Islet precursor cell (in vitro differentiated cells): ENCODE measurements around the gene POLR1G.
"Not testable (repeated sequence)": the region's sequence is repeated elsewhere in the genome, so short reads cannot be mapped to it uniquely, and the experiment has no call there.

Experiments used
- DNase-seq: peaks from one replicate; pipeline ENCODE4 v3.0.0-alpha.2; 2018

POLR1G gene

GRCh38 chr19:45400192-45400591 lies 6.3 kb upstream of the POLR1G start:
- no peak for DNase-seq

- no peak for DNase-seq
Observed at GRCh38 chr19:45401815-45402214, 4.6 kb upstream of the POLR1G start.

GRCh38 chr19:45402298-45403061 lies 4.0 kb upstream of the POLR1G start:
- peak; percentile 93 for DNase-seq

- no peak for DNase-seq
Observed at GRCh38 chr19:45403272-45403671, 3.2 kb upstream of the POLR1G start.

GRCh38 chr19:45403781-45404556 lies 2.5 kb upstream of the POLR1G start:
- DNase-seq, result peak; percentile 92

- peak; percentile 98 for DNase-seq
Observed at GRCh38 chr19:45404557-45405434, 1.6 kb upstream of the POLR1G start, which contains the start of gene PPP1R13L. Gene PPP1R13L, minus strand, starts transcription at chr19:45405069. Its CDS starts 6,751 bp downstream, at chr19:45398318.

GRCh38 chr19:45405435-45406225 lies 814 bp upstream of the POLR1G start:
- DNase-seq, result peak; percentile 97

GRCh38 chr19:45407091-45407375 lies 589 bp downstream of the POLR1G start:
- no peak for DNase-seq

- DNase-seq, result not testable (repeated sequence)
Observed at GRCh38 chr19:45407585-45407984, 1.1 kb downstream of the POLR1G start.

GRCh38 chr19:45408121-45408520 lies 1.7 kb downstream of the POLR1G start:
- DNase-seq, result no peak

- no peak for DNase-seq
Observed at GRCh38 chr19:45408830-45409556, 2.5 kb downstream of the POLR1G start.

GRCh38 chr19:45409557-45409920 lies 3.1 kb downstream of the POLR1G start:
- no peak for DNase-seq

GRCh38 chr19:45410330-45410729 lies 3.9 kb downstream of the POLR1G start:
- DNase-seq, result not testable (repeated sequence)

GRCh38 chr19:45413497-45413896 lies 7.1 kb downstream of the POLR1G start:
- DNase-seq, result no peak

GRCh38 chr19:45414468-45414867 lies 8.0 kb downstream of the POLR1G start:
- DNase-seq, result no peak

- no peak for DNase-seq
Observed at GRCh38 chr19:45417151-45417550, 10.7 kb downstream of the POLR1G start.

GRCh38 chr19:45418802-45419201 lies 12.4 kb downstream of the POLR1G start:
- no peak for DNase-seq

- DNase-seq, result no peak
Observed at GRCh38 chr19:45419396-45419795, 13.0 kb downstream of the POLR1G start.

- DNase-seq, result no peak
Observed at GRCh38 chr19:45419895-45420294, 13.5 kb downstream of the POLR1G start.

- DNase-seq, result no peak
Observed at GRCh38 chr19:45420356-45420755, 13.9 kb downstream of the POLR1G start.

GRCh38 chr19:45420871-45421270 lies 14.4 kb downstream of the POLR1G start:
- no peak for DNase-seq

GRCh38 chr19:45421947-45422498 lies 15.6 kb downstream of the POLR1G start:
- DNase-seq, result no peak
